ENCODE results near the gene CADPS2.

CADPS2 gene

DNA sequence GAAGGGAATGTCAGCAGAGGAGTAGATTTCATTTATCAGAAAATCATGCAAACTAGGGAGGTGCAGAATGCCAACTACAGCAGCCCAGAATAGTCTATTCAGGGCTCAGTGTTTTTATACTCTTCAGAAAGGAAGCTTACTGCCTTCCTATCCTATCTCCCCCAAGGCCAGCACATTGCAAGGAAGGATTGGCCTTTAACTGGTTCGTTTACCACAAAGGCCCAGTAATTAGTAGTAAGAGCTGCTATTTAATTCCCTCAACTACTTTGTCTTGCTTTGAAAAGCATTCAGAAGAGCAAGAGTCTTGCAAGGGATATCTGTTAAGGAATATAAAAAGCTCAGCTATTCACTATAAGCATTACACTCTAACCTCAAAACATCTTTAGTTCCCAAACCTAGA is 97.1 kb downstream of the CADPS2 start:
- no peak for DNase-seq (ENCODE audit: low read depth)
- TF ChIP-seq, protein P1, sequence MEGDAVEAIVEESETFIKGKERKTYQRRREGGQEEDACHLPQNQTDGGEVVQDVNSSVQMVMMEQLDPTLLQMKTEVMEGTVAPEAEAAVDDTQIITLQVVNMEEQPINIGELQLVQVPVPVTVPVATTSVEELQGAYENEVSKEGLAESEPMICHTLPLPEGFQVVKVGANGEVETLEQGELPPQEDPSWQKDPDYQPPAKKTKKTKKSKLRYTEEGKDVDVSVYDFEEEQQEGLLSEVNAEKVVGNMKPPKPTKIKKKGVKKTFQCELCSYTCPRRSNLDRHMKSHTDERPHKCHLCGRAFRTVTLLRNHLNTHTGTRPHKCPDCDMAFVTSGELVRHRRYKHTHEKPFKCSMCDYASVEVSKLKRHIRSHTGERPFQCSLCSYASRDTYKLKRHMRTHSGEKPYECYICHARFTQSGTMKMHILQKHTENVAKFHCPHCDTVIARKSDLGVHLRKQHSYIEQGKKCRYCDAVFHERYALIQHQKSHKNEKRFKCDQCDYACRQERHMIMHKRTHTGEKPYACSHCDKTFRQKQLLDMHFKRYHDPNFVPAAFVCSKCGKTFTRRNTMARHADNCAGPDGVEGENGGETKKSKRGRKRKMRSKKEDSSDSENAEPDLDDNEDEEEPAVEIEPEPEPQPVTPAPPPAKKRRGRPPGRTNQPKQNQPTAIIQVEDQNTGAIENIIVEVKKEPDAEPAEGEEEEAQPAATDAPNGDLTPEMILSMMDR (IDR thresholded peaks at IDR 0.05; ENCODE audit: control insufficient read depth, extremely low read depth, insufficient read depth), result no peak
- no peak overlapping the region for H3K4me3 ChIP-seq (ENCODE audit: low read depth, low read length)

DNA sequence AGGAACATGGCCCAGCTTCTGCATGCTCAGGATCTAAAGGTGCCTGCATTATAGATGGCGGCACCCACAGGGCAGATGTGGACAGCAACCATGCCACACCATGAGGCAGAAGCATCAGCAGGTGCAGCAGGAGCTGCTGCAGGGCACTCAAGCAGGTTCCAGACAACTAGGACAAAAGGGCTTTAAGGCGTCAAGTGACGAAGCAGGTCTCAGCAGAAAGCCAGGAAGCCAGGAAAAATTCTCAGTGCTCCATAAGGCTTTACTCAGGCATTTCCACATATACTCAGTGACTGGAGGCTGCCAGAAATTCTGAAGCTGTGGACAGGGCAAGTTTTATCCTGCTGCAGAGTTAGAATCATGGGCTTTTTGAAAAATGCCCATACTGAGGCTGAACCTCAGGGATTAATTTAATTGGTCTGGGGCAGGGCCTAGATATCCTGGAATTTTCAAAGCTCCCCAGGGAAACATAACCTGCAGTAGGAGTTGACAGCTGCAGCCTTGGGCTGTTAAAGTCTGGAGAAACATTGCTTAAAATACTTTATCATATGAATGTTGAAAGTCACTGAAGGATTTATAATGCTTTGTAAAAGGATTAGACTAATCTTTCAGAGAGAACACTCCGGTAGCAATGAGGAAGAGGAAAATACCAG is 115.4 kb downstream of the CADPS2 start:
- no peak for DNase-seq (ENCODE audit: low read depth)
- no peak overlapping the region for H3K4me3 ChIP-seq (ENCODE audit: low read depth, low read length)
- TF ChIP-seq, protein P1 (IDR thresholded peaks at IDR 0.05; ENCODE audit: control insufficient read depth, extremely low read depth, insufficient read depth), result no peak

DNA sequence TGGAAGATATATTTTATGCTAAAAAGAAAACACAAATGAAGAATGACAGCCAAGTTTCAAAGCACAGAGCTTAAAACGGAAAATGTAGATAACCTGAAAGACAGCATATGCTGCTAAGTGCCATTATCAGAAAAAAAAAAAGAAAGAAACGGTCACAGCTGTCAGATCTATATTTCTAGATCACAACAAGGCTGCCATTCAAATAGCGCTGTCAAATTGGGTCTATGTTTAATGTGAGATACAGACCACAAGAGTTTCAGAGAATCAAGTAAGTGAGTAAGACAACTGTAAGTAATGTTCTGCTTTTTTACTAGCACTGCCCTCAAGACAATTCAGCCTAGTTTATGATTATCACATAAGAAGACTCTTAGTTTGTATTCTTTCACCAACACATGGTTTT is 117.4 kb downstream of the CADPS2 start:
- DNase-seq (ENCODE audit: low read depth), result no peak
- TF ChIP-seq, protein P1 (IDR thresholded peaks at IDR 0.05; ENCODE audit: control insufficient read depth, extremely low read depth, insufficient read depth), result no peak

DNA sequence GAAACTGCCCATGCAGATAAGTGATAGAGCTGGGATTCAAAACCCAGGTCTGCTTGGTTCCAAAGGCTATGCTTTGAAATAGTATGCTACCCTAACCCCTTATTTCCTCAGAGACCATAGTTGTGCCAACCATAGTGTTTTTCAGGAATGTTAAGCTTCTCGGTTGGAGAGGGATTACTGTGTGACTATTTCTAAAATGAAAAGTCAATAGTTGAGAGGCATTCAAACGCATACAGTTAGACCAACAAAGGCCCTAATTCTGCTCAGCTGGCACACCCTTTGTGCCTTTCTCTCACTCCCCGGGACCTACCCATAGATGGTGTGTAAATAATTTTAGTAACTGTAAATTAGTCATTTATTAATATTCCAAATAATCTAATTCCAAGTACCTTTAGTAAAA is 118.9 kb downstream of the CADPS2 start:
- no peak for DNase-seq (ENCODE audit: low read depth)
- TF ChIP-seq, protein P1 (IDR thresholded peaks at IDR 0.05; ENCODE audit: control insufficient read depth, extremely low read depth, insufficient read depth), result no peak
- no peak overlapping the region for H3K4me3 ChIP-seq (ENCODE audit: low read depth, low read length)

More for the DNA sequence above, 117.4 kb downstream of the CADPS2 start:
- H3K4me3 ChIP-seq (ENCODE audit: low read depth, low read length), result no peak overlapping the region

DNA sequence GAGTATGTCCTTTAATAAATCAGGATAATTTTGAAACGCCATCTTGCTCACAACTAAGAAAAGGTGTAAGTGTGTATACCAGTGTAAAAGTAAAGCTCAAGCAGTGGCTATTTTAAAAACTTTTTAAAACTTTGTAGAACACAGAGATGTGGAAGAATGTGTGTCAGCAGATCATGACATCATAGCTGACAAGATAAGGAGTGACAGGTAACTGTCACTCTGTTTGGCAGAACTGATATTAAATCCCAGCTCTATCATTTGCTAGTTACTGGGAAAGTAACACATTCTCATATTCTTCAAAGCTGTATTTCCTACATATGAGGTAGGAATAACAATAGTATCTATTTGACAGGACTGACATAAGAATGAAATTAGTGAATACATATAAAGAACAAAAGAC is 119.7 kb downstream of the CADPS2 start:
- TF ChIP-seq, protein P1 (IDR thresholded peaks at IDR 0.05; ENCODE audit: control insufficient read depth, extremely low read depth, insufficient read depth), result no peak

DNA sequence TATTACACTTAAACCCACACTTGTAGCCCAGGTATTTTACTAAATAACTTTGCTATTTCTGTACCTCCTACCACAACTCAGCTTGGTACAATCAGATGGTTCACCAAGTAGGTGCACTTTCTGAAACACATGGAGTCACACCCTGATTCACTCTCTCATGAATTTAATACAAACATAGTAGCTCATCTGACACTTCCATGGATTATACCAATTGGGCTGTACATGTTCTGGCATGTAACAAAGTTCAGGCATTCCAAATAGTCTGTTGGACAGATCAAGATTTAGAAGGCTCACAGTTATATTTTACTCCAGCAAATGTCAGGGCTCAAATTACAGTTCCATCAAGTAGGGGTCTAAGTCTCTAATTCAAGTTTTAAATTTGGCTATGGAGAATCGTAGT is 121.4 kb downstream of the CADPS2 start:
- TF ChIP-seq, protein P1 (IDR thresholded peaks at IDR 0.05; ENCODE audit: control insufficient read depth, extremely low read depth, insufficient read depth), result no peak
- no peak overlapping the region for H3K4me3 ChIP-seq (ENCODE audit: low read depth, low read length)
- DNase-seq (ENCODE audit: low read depth), result no peak

More for the DNA sequence above, 119.7 kb downstream of the CADPS2 start:
- DNase-seq (ENCODE audit: low read depth), result no peak
- no peak overlapping the region for H3K4me3 ChIP-seq (ENCODE audit: low read depth, low read length)

DNA sequence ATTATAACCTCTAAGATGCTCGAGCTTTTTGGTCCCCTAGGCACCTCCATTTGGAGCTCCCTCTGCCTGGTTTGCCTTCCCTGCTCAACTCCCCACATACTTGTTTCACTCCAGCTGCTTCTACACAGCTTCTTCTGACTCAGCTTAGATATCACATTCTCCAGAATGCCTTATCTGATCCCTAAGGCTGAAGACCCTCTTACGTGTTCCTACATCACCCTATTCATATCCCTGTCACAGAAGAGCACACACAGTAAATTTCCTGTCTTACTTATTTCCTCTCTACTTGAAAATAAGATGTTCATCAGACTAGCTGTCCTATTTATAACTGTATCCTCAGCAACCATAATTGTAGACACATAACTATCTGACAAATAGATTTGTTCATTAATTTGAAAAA is 122.2 kb downstream of the CADPS2 start:
- no peak for DNase-seq (ENCODE audit: low read depth)
- no peak overlapping the region for H3K4me3 ChIP-seq (ENCODE audit: low read depth, low read length)
- TF ChIP-seq, protein P1 (IDR thresholded peaks at IDR 0.05; ENCODE audit: control insufficient read depth, extremely low read depth, insufficient read depth), result no peak

Data from LNCaP clone FGC (cell line).